Measurements from ENCODE around the gene PCGF1.

Gene PCGF1

DNA sequence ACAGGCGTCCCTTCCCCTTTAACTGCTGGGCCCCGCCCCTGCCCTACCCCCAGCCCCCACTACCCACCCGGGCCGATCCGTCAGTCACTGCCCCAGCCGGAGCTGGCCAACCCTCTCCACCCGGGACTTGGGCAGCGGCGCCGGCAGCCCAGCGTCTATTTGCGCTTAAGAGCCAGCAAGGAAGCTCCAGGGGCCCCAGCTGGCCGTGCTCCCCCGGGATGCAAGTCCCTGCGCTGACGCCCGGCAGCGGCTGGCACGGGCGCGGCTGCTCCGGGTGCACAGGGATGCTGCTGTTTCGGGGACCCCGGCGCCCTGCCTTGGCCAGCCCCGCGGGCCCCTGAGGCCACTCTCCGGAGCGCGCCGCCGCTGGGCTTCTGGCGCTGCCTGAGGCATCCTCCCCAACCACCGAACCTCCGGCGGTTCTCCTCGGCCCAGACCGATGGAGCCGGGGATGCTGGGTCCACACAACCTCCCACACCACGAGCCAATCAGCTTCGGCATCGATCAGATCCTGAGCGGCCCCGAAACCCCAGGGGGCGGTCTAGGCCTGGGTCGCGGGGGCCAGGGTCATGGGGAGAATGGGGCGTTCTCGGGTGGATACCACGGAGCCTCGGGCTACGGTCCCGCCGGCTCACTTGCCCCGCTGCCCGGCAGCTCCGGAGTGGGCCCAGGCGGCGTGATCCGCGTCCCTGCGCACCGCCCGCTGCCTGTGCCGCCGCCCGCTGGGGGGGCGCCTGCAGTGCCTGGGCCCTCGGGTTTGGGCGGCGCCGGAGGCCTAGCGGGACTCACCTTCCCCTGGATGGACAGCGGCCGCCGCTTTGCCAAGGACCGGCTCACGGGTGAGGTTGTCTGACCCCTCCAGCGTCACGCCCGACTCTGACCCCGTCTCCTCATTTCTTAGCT is 7.1 kb upstream of the PCGF1 start, which contains the start of gene TLX2:
TLX2 (plus strand) TSS at position 83 of the 903 bp plus-strand sequence; CDS start at position 440, 357 bp downstream.
- no peak for DNase-seq

DNA sequence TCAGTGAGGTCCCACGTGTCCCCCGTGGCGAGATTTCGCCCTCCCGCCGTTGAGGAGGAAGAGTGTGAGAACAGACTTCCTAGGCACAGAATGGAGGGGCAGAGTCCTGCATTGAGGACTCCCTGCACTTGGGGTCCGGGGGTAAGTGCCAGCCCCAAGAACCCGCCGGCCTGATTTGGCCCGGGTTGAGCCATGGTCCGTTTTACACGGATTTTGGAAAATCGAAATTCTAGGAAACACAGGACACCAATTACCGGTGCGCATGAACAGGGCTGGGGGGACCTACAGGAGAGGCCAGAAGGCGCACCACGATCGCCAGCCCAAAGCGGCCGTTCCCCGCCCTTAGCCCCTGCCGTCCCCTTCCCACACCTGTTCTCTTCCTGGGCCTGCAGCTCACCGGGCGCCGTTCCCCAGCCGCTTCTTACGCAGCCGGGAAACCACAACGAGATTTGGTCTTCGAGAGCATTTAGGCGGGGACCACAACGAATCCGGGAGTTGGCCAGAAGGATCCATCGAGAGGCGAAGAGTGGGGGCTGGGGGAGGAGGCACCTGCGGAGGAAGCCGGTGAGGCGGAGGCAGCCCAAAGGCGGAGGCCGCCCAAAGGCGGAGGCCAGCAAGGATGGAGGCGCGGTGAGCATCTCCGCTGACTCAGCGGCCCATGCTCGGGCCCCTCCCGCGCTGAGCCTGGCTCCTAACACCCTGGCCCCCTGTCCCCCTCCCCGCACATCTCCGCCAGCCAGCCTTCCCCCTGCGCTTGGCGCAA is 6.3 kb upstream of the PCGF1 start:
- no peak for DNase-seq

DNA sequence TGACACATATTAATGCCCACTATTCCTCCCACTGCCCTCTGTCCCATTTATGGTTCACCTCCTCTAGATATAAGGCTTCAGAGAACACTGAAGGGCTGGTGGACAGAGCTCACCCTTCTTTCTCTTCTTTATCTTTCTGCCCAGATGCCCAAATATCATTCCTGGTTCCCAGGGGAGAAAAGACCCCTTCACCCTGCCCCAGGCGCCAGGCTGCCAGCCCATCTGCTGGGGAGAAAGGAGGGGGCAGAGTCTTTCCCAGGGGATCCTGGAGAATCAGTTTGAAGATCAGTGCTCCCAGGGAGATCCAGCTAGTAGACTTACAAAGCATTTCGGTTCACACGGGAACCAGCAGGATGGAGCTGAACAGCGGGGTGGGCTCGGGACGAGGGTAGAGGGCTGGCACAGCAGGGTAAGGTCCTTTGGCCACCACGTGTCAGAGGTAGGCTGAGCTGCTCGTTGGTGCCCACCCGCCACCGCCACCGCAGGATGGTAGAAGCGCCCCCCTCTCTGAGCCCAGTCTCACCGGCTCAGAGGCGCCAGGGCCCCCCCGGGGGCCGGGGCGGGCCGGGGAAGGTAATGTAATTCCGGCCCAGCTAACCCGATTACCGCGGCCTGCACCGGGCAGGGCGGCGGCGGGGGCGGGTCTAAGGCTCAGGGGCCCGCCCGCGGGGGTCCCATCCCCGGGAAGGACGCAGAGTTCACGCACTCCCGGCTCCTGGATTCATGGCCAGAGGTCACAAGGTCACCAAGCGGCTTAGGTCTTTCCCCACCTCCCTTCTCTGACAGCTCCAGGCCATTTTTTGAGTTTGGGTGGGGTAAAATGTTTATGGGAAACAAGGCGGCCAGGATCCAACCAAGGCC is 5.5 kb upstream of the PCGF1 start:
- DNase-seq = no peak

DNA sequence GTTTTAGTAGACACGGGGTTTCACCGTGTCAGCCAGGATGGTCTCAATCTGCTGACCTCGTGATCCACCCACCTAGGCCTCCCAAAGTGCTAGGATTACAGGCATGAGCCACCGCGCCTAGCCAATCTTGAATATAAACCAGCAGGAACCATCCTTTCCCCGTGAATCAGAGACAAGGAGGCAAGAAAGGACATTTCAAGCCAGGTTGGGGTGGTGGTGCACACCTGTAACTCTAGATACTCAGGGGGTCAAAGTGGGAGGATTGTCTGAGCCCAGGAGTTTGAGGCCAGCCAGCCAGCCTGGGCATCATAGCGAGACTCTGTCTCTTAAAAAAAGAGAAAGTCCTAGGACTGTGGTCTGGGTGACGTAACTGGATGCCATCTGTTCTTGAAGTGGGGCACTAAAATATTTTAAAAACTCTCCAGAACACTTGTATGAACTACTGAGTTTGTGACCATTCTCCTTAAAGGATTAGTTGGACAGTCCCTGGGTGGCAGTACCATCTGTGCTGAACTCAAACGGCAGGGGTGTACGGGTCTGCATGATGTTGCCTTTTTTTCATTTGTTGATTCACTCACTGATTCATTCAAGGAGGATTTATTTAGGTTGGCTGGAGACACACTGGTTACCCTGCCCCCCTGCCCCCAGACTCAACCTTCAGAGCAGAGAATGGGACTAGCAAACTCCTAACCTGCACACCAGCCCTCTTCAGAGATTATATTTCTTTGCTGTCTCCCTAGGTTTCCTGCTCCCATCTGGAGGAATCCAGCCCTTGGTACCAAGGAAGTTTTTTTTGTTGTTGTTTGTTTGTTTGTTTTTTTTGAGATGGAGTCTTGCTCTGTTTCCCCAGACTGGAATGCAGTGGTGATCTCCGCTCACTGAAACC is 3.9 kb upstream of the PCGF1 start:
- no peak for DNase-seq

GRCh38 chr2:74510272-74510671 is 2.8 kb upstream of the PCGF1 start:
- DNase-seq = no peak

DNA sequence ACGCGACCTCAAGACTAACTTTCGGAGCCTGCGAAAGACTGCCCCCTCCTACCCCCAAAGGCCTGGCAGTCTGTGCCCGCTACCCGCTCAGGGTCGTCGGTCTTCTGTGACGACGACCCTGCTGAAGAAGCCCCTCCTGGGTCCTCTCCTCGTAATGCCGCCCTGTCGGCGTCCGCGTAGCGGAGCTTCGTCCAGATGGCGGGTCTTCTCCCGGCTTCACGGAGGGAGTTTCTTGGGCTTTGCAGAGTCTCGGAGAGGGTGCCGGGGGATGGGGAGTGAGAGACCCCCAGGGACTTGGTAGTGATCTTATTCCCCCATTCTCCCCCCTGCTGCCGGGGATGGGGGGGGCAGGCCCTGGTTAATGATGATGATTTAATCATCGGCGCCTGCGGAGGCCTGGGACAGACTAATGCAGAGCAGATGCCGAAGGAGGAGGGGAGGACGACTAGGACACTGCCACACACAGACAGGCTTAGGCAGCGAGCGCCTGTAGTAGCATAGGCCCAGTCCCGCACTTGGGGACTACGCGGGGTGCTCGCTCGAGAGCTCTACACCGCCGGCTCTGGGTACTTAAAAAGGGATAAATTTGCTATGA is 528 bp upstream of the PCGF1 start:
- no peak for DNase-seq

DNA sequence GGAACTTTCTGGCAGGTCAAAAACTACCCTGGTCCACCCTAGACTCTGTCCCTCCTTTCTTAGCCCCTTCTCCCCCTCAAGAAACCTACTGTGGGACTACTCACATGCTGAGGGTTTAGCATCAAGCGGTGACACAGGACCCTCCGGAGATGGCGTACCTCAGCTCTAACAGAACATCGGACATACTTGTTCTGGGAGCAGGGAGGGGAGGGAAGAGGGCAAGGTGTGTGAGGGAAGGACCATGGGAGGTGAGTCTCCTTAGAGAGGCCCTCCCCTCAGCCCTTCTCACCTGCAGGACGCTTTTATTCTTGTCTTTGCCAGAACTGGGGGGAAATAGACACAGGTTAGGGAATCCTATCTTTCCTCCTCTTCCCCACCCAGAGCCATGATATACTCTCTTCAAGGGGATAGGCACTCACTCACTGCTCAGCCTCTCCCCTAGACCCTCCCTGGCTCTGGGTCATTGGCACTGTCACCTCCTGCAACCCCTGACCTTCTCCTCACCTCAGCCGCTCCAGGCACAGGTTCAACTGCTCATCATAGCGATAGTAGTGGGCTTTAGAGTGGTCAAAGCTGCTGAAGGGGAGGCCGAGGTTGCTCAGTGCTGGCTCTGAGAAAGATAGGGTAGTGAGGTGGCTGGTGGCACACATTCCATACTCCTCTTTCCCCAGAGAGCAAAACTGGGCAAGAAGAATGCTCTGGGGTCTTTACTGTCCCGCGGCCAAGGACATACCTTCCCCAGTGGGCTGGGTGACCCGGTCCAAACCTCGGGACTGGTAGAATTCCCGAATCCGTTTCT is 1.8 kb downstream of the PCGF1 start:
- no peak for DNase-seq

DNA sequence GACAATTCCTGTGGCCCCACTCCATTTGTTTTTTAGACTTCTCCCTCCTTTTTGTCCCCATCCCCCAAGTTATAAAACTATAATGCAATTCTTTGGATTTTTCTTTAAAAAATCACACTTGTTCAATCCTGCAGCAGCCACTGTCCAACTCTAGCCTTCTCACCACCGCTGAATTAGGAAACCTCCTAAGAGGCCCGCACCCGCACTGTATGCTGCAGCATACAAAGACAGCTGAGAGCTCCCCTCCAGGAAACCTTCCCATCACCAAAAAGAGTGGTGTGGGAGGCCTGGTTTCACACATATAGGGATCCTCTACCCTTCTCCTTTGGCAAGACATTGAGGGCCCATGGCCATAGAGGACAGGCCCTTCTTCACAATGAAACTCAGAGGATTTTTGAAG is 2.9 kb downstream of the PCGF1 start:
- DNase-seq = no peak

DNA sequence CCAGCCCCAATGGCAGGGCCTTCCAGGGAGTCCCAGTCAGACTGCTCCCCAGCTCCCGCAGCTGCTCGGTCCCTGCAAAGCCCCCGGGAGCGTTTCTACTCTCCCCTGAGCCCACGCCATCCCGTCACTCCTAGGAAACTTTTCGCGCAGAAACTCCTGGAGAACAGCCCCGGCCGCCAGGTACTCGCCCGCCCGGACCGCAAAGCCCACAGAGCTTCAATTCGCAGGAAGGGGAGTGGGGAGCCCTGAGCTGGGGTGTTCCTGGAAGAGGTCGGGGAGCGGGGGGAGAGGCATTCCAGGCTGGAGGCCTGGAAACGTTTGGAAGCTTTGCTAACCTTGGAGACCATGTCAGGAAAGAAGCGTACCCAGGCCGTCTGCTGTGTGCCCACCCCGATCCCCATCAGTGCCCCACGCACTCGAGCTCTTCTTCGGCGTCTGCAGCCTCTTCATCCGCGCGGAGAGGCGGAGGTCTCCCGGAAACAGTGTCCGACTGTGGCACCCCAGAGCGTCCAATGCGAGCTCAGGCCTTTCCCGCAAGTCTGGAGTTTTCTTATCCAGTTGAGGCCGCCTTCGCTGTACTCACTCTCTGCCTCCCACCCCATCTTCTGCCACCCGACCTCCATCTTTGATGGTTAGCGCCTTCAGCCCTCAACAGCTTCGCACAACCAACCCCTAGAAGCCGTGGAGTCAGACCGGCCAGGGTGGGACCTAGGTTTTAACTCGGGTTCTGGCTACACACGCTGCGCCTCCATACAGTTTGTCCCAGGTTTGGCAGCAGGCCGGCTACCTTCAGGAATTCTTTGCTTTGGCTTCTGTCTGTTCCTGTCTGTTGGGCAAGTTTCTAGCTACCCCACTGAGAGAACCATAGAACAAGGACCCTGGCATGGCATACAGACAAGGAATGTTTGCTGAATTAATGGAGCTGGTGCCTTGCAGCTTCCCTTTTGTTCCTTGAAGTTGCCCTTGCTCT is 3.7 kb downstream of the PCGF1 start:
- no peak for DNase-seq

- DNase-seq = no peak
Observed at GRCh38 chr2:74502720-74503505, 4.6 kb downstream of the PCGF1 start.

- DNase-seq = no peak
Observed at GRCh38 chr2:74502147-74502719, 5.3 kb downstream of the PCGF1 start.

DNA sequence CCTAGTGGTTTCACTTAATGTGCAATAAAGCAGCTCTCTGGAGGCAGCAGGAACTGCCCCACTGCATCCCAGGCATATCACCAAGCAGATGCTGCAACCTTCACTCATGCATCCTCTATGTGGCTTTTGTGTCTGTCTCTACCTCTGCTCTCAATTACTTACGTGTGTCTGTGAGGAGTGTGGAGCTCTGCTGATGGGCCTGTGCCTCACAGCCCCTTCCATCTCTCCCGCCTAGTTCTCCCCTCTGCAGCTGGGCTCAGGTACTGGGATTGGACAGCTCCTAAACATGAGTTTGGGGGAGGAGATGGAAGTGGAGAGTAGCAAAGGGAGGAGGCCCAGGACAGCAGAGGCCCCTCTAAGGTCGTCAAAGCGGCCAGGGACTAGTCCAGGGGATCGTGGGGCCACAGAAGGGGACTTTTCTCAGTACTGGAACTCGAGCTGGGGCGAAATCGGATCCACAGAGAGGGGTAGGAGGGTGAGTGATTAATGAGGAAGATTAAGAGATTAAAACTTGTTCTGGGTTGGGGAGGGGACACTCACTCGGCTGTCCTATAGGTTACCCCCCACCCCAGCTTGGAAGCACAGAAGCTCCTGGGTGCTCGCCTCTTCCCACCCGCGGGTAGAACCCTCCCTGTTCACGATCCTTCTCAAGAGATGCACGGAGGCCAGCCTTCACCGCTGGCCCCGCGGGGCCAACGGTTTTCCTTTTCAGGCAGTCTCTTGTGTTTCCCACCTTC is 6.0 kb downstream of the PCGF1 start:
- no peak for DNase-seq

GRCh38 chr2:74500578-74500946 is 6.9 kb downstream of the PCGF1 start:
- no peak for DNase-seq

- no peak for DNase-seq
Observed at GRCh38 chr2:74499940-74500577, 7.4 kb downstream of the PCGF1 start.

DNA sequence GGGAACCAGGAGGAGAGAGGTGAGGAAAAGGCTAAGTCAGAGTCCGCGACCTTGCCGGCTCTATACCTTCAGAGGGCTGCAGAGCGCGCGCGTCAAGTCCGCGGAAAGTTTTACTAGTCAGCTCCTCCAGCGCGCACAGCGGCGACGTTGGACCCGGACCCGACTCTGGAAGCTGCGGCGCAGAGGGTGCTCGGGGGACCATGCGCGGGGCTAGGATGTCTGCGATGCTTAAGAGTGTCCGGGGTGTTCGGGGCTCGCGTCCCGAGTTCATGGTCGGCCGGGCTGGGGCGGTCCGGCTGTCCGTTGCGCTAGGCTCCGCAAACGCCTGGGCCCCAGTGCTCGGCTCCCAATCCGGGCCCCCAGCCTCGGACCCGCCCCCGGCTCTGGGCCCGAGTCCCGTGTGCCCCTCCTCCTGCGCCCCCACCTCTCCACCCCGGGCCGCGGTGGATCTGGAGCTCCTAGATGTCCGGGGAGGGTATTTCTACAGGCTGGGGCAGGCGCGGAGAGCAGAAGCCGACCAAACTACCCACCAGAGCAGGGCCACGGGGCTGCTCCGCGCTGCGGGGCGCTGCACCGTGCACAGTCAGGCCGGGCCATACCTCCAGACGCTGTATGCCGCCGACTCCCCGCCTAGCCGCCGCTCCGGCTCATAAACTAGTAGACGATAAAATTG is 8.1 kb downstream of the PCGF1 start, which contains the start of gene LBX2:
LBX2 (minus strand) TSS at position 337 of the 673 bp plus-strand sequence; CDS start at position 271, 66 bp downstream.
- DNase-seq = no peak

Data from T-helper 9 cell (primary cell).